H1 (cell line): ENCODE measurements around the gene TCERG1. TPM values are rescaled to one million over a fixed set of nuclear protein-coding genes. Genes with fewer than 3 reads are reported as not detected.

Experiments
- CTCF ChIA-PET: fragments of 300-600 bp; sonication (Branson Sonifier 250); formaldehyde crosslinking; loops from one replicate; lab custom pipeline; 2021; ENCODE audit not compliant: partially characterized antibody; lab: Charles Lee
- POLR2A ChIA-PET: fragments of 300-600 bp; sonication (Branson Sonifier 250); formaldehyde crosslinking; loops from one replicate; lab custom pipeline; 2021; ENCODE audit warnings: inconsistent platforms; ENCODE audit not compliant: partially characterized antibody; lab: Charles Lee
- DNase-seq, 2 experiments: peaks; one replicate each; pipeline versions ENCODE4 v3.0.0 to v3.0.0-alpha.2; 2010 to 2022; ENCODE audit warnings: low spot score in 2 of 2, low read depth in 1 of 2, mixed read lengths in 1 of 2
- FAIRE-seq: peaks from 2 replicates; lab custom pipeline; 2011; peaks lifted over from hg19 to GRCh38; lab: Jason Lieb, UNC
- H2AFZ ChIP-seq: 2 replicates; pipeline ENCODE4 v1.8.1; 2012; ENCODE audit warnings: low read length, inconsistent platforms
- H2AK5ac ChIP-seq: 2 replicates; pipeline ENCODE4 v1.6.1; 2013; ENCODE audit warnings: low read depth, low read length
- H2BK120ac ChIP-seq: replicated peaks from 2 replicates; pipeline ENCODE3; 2013; ENCODE audit warnings: low read depth, low read length, inconsistent platforms
- H2BK12ac ChIP-seq: 2 replicates; pipeline ENCODE4 v1.6.1; 2013; ENCODE audit warnings: low read depth, low read length
- H2BK15ac ChIP-seq: 2 replicates; pipeline ENCODE4 v1.6.1; 2013; ENCODE audit warnings: low read length
- H2BK20ac ChIP-seq: 2 replicates; pipeline ENCODE4 v1.6.1; 2013; ENCODE audit warnings: low read length
- H2BK5ac ChIP-seq: 2 replicates; pipeline ENCODE4 v1.6.1; 2013; ENCODE audit warnings: low read depth, low read length
- H3K14ac ChIP-seq: 2 replicates; pipeline ENCODE4 v1.6.1; 2013; ENCODE audit warnings: inconsistent platforms; ENCODE audit not compliant: insufficient read length
- H3K18ac ChIP-seq: 2 replicates; pipeline ENCODE4 v1.6.1; 2013; ENCODE audit warnings: low read length; ENCODE audit errors: extremely low read depth
- H3K23ac ChIP-seq: 2 replicates; pipeline ENCODE4 v1.6.1; 2013; ENCODE audit warnings: inconsistent platforms; ENCODE audit not compliant: insufficient read length
- H3K23me2 ChIP-seq: 2 replicates; pipeline ENCODE4 v1.6.1; 2013; ENCODE audit warnings: low read depth, low read length
- H3K27ac ChIP-seq: 2 replicates; pipeline ENCODE4 v1.6.1; 2011; ENCODE audit warnings: low read depth, low read length, inconsistent platforms
- H3K27me3 ChIP-seq, 4 experiments: replicated peaks in 1 of 4; 1 replicate in 1 of 4; 2 replicates in 3 of 4; pipeline versions ENCODE4 v1.6.1 to v1.8.1; 2011 to 2013; ENCODE audit warnings: low read length in 3 of 4, mild to moderate bottlenecking in 3 of 4, inconsistent platforms in 2 of 4, mixed read lengths in 2 of 4, moderate library complexity in 1 of 4; ENCODE audit not compliant: control insufficient read depth in 3 of 4, insufficient read depth in 3 of 4; ENCODE audit errors: extremely low read depth in 1 of 4
- H3K36me3 ChIP-seq, 4 experiments: 2 replicates each; pipeline versions ENCODE4 v1.6.1 to v1.8.1; 2011 to 2013; ENCODE audit warnings: mild to moderate bottlenecking in 4 of 4, low read length in 3 of 4, moderate library complexity in 2 of 4, control low read depth in 1 of 4, inconsistent platforms in 1 of 4; ENCODE audit not compliant: insufficient read depth in 4 of 4, control insufficient read depth in 2 of 4
- H3K4ac ChIP-seq: replicated peaks from 2 replicates; pipeline ENCODE3; 2013; ENCODE audit warnings: low read length, low read depth, mixed read lengths, inconsistent platforms; ENCODE audit not compliant: insufficient read length
- H3K4me1 ChIP-seq, 4 experiments: replicated peaks in 1 of 4; 1 replicate in 1 of 4; 2 replicates in 3 of 4; pipeline versions ENCODE4 v1.6.1 to v1.8.1; 2011 to 2013; ENCODE audit warnings: low read length in 3 of 4, inconsistent platforms in 2 of 4, mixed read lengths in 1 of 4; ENCODE audit not compliant: insufficient read depth in 4 of 4, control insufficient read depth in 3 of 4
- H3K4me2 ChIP-seq, 2 experiments: 2 replicates each; pipeline versions ENCODE4 v1.6.1 to v1.8.1; 2011 to 2013; ENCODE audit warnings: low read depth in 2 of 2, low read length in 2 of 2, control low read depth in 1 of 2, inconsistent platforms in 1 of 2, mild to moderate bottlenecking in 1 of 2; ENCODE audit not compliant: insufficient read depth in 1 of 2
- H3K4me3 ChIP-seq, 4 experiments: fragments of 200-600, 300-600 bp in 1 of 4; sonication (generic), shearing (Covaris generic), sonication (Bioruptor Twin) in 1 of 4; 2 replicates each; pipeline versions ENCODE4 v1.5.1 to v1.8.1; 2011 to 2016; ENCODE audit warnings: low read length in 4 of 4, low read depth in 3 of 4, control low read depth in 2 of 4, inconsistent platforms in 2 of 4, mild to moderate bottlenecking in 2 of 4, mixed read lengths in 1 of 4, moderate library complexity in 1 of 4; ENCODE audit not compliant: insufficient read depth in 2 of 4; ENCODE audit errors: extremely low read depth in 1 of 4
- H3K56ac ChIP-seq: replicated peaks from 2 replicates; pipeline ENCODE3; 2013; ENCODE audit warnings: low read depth, mild to moderate bottlenecking, mixed read lengths, low read length, inconsistent platforms; ENCODE audit not compliant: insufficient read length
- H3K79me1 ChIP-seq: 2 replicates; pipeline ENCODE4 v1.6.1; 2013; ENCODE audit warnings: low read depth, low read length, control low read depth
- H3K79me2 ChIP-seq, 2 experiments: 2 replicates each; pipeline versions ENCODE4 v1.6.1 to v1.8.1; 2012 to 2013; ENCODE audit warnings: low read length in 2 of 2, mild to moderate bottlenecking in 2 of 2, inconsistent platforms in 1 of 2; ENCODE audit not compliant: insufficient read depth in 2 of 2, control insufficient read depth in 1 of 2
- H3K9ac ChIP-seq, 4 experiments: replicated peaks in 1 of 4; 1 replicate in 1 of 4; 2 replicates in 3 of 4; pipeline versions ENCODE4 v1.6.1 to v1.8.1; 2011 to 2013; ENCODE audit warnings: low read depth in 3 of 4, low read length in 3 of 4, control low read depth in 2 of 4, mild to moderate bottlenecking in 2 of 4, moderate library complexity in 2 of 4, inconsistent platforms in 1 of 4; ENCODE audit errors: extremely low read depth in 1 of 4
- H3K9me3 ChIP-seq, 2 experiments: 2 replicates each; pipeline versions ENCODE4 v1.6.1 to v1.8.1; 2012 to 2013; ENCODE audit warnings: mild to moderate bottlenecking in 2 of 2, moderate library complexity in 2 of 2, control low read depth in 1 of 2, inconsistent platforms in 1 of 2, low read depth in 1 of 2, low read length in 1 of 2, mixed read lengths in 1 of 2; ENCODE audit not compliant: insufficient read depth in 2 of 2
- H4K20me1 ChIP-seq, 2 experiments: replicated peaks in 1 of 2; 2 replicates each; pipeline versions ENCODE3 to v1.8.1; 2011 to 2013; ENCODE audit warnings: inconsistent platforms in 2 of 2, low read length in 2 of 2, mild to moderate bottlenecking in 1 of 2; ENCODE audit not compliant: insufficient read depth in 2 of 2, control insufficient read depth in 1 of 2
- H4K5ac ChIP-seq: 2 replicates; pipeline ENCODE4 v1.6.1; 2013; ENCODE audit warnings: low read length, low read depth, mixed read lengths, inconsistent platforms; ENCODE audit not compliant: insufficient read length
- H4K8ac ChIP-seq: 2 replicates; pipeline ENCODE4 v1.8.0; 2013; ENCODE audit warnings: mild to moderate bottlenecking, moderate library complexity, low read length, inconsistent platforms; ENCODE audit not compliant: insufficient read depth; ENCODE audit errors: extremely low read depth
- H4K91ac ChIP-seq: replicated peaks from 2 replicates; pipeline ENCODE3; 2013; ENCODE audit warnings: low read length, mixed read lengths, inconsistent platforms; ENCODE audit not compliant: insufficient read length
- BCL11A ChIP-seq, 2 experiments: IDR thresholded peaks; one replicate each; pipeline ENCODE4 v1.6.1; 2011; ENCODE audit warnings: low read depth in 2 of 2, low read length in 2 of 2, mild to moderate bottlenecking in 2 of 2
- EP300 ChIP-seq, 2 experiments: IDR thresholded peaks; 1 replicate in 1 of 2; 2 replicates in 1 of 2; pipeline ENCODE4 v1.6.1; 2011 to 2012; ENCODE audit warnings: low read depth in 2 of 2, low read length in 2 of 2, mild to moderate bottlenecking in 2 of 2, borderline replicate concordance in 1 of 2, inconsistent platforms in 1 of 2, moderate library complexity in 1 of 2
- KDM4A ChIP-seq: IDR thresholded peaks from one replicate; pipeline ENCODE4 v1.7.1; 2012; ENCODE audit warnings: low read depth, mild to moderate bottlenecking, moderate library complexity, low read length, inconsistent platforms; ENCODE audit not compliant: severe bottlenecking
- POLR2A ChIP-seq, 2 experiments: IDR thresholded peaks; 1 replicate in 1 of 2; 2 replicates in 1 of 2; pipeline ENCODE4 v1.6.1; 2011; ENCODE audit warnings: low read depth in 2 of 2, low read length in 2 of 2, mild to moderate bottlenecking in 2 of 2; ENCODE audit errors: control extremely low read depth in 1 of 2
- POLR2AphosphoS5 ChIP-seq: IDR thresholded peaks from 2 replicates; pipeline ENCODE4 v1.6.1; 2011; ENCODE audit warnings: low read depth, low read length
- TAF7 ChIP-seq: optimal IDR thresholded peaks from 2 replicates; pipeline ENCODE3; 2011; ENCODE audit warnings: low read depth, mild to moderate bottlenecking, inconsistent platforms, low read length, moderate library complexity, borderline replicate concordance
- TEAD4 ChIP-seq: IDR thresholded peaks from 2 replicates; pipeline ENCODE4 v1.6.1; 2012; ENCODE audit warnings: low read depth, low read length, inconsistent platforms, mixed read lengths
- ZNF274 ChIP-seq: IDR thresholded peaks from 2 replicates; pipeline ENCODE4 v1.7.0; 2012; ENCODE audit warnings: low read length, borderline replicate concordance; ENCODE audit errors: extremely low read depth
- polyA plus RNA-seq, 7 experiments: library from polyadenylated mRNA; depleted of rRNA in 3 of 7; stranded (reverse) in 5 of 7; unstranded in 2 of 7; fragments of >200 nt in 5 of 7; fragments of 200-250 nt in 2 of 7; gene quantifications; 1 replicate in 5 of 7; 2 replicates in 1 of 7; 4 replicates in 1 of 7; pipeline versions ENCODE4 v1.2.1 to v1.2.3, GENCODE V29; 2011 to 2013; ENCODE audit warnings: missing spikeins in 2 of 7, mixed read lengths in 2 of 7
- total RNA-seq: library from RNA; stranded (reverse); fragmentation: NEBNext Ultra II Directional; extraction: Animal tissue kit (Norgen Biotek cat#: 25700); gene quantifications from 2 replicates; pipeline ENCODE4 v1.2.1, GENCODE V29; 2021

TCERG1 gene
- total and polyA plus RNA-seq, 2 of the 8 experiments (the other 6 are each of a cell fraction or from before 2014, with no cell fraction given), result 105 to 122 TPM

DNA sequence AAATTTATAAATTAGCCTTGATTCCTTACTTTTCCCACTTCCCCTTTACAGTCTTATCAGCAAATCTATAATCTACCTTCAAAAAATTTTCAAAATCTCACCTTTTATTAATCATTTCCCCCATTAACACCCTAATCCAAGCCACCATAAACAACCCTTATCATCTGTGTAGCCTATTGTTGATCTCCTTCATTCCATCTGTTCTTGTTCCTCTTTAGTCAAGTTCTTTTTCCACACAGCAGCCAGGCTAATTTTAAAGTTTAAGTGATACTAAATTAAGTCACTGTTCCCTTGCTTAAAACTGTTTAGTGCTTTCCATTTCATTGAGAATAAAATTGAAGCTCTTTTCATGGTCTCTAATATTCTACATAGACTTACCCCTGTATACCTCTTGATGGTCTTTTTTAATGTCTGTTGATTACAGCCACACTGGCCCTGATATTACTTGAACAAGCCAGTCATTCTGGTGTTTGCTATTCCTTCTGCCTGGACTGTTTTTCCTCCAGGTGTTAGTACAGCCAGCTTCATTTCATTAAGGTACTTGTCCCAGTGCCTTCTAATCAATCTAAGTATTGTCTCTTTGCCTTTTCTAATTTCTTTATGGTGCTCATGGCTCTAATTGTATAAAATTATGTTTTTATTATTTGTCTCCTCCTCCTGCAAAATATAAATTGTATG is 37.7 kb downstream of the TCERG1 start:
- H4K8ac ChIP-seq, result no peak overlapping the region
- H3K27me3 ChIP-seq, result no peaks in the 10 kb centered on the region
- DNase-seq (no peak), FAIRE-seq (no peak)
- H4K5ac ChIP-seq, result no peak overlapping the region
- H3K36me3 ChIP-seq, result peaks cover 2 to 71% (median 40%) of the 10 kb centered on the region in 4 experiments; a peak in 7 of 8 replicates
- no peak overlapping the region for H3K4me2 ChIP-seq
- H3K27ac ChIP-seq, result no peak overlapping the region
- H2BK15ac ChIP-seq, result no peak overlapping the region
- TF ChIP-seq ZNF274, result no peak
- TF ChIP-seq KDM4A, result no peak
- no peak for TF ChIP-seq BCL11A (IDR thresholded peaks at IDR 0.05; ENCODE audit: low read depth in 2 of 2, low read length in 2 of 2)
- no peak for TF ChIP-seq TEAD4
- no peak for TF ChIP-seq POLR2A (IDR thresholded peaks at IDR 0.05; ENCODE audit: control extremely low read depth in 1 of 2, low read depth in 2 of 2, low read length in 2 of 2)
- TF ChIP-seq TAF7, result no peak
- no peak for TF ChIP-seq POLR2AphosphoS5
- no peak for TF ChIP-seq EP300 (IDR thresholded peaks at IDR 0.05; ENCODE audit: borderline replicate concordance in 1 of 2, low read depth in 2 of 2, low read length in 2 of 2)
- TF ChIP-seq, all 59 proteins: peak for 0
- Histone ChIP-seq H3K9ac (no peak overlapping the region), H2AFZ (no peak overlapping the region), H3K14ac (no peak overlapping the region), H3K56ac (no peak overlapping the region), H4K91ac (no peak overlapping the region), H2AK5ac (no peak overlapping the region), H3K23me2 (no peaks in the 10 kb centered on the region), H3K4me1 (no peaks in the 10 kb centered on the region), H3K4ac (no peak overlapping the region), H3K4me3 (no peak overlapping the region), H3K79me1 (no peaks in the 10 kb centered on the region), H3K79me2 (no peaks in the 10 kb centered on the region), H3K9me3 (no peaks in the 10 kb centered on the region), H3K18ac (no peak overlapping the region), H2BK120ac (no peak overlapping the region), H2BK20ac (no peak overlapping the region), H4K20me1 (peaks cover 2% of the 10 kb centered on the region in 2 experiments), H3K23ac (no peak overlapping the region), H2BK12ac (no peak overlapping the region), H2BK5ac (no peak overlapping the region)
- CTCF ChIA-PET, result interaction anchor here (0.9 to 1.5 kb wide), 2 partner anchors 8 to 216 kb away, joined by 3 read pairs; no protein-coding TSS in a partner anchor
- POLR2A ChIA-PET, result no interaction called here
